ENCODE results near the gene CRELD1. TPM values are rescaled to one million over a fixed set of nuclear protein-coding genes. Genes with fewer than 3 reads are reported as not detected.

Gene CRELD1
- total RNA-seq, 1 experiment from 2014 or later: 18.7 TPM

DNA sequence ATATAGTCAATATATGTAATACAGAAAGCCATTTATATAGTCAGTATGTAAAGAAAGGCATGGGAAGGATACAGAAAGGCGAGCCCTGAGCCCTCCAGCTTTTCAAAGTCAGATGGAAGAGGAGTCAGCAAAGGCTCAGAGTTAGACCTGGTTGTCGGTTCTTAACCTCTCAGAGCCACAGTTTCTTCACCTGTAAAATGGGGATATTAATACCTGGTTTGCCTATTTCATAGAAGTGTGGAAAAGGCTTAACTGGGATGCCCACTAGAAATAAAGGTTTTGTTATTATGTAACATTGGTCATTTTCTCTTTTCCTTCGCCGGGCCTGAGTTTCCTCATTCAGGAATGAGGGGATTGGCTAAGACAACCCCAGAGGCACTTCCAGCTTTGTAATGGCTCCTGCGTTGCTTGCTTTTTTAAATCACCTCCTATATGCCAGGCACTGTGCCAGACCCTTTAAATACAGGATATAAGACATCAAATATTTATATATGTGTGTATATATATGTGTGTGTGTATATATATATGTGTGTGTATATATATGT is 2.4 kb downstream of the CRELD1 start:
- no peak for DNase-seq (ENCODE audit: low read depth, low spot score)
- ChIA-PET CTCF (interaction anchor here (6.2 kb wide), 1 partner anchor 10 kb away, joined by 65 read pairs; no protein-coding TSS in a partner anchor), POLR2A (no interaction called here), RAD21 (ENCODE audit: low non-redundant PET in 1 of 2, low total read pairs in 2 of 2, uncharacterized antibody in 2 of 2, unreplicated experiment in 2 of 2) (no interaction called here)
- Histone ChIP-seq H3K4me2 (ENCODE audit: low read length) (no peak overlapping the region), H4K20me1 (ENCODE audit: insufficient read depth) (no peaks in the 10 kb centered on the region), H3K9me2 (ENCODE audit: insufficient read depth) (no peaks in the 10 kb centered on the region), H3K36me3 (ENCODE audit: control insufficient read depth in 1 of 2, insufficient read depth in 2 of 2, low read length in 2 of 2) (no peaks in the 10 kb centered on the region), H3K9ac (ENCODE audit: low read length) (no peak overlapping the region), H3K79me2 (ENCODE audit: insufficient read depth, low read length) (no peaks in the 10 kb centered on the region), H3K27ac (ENCODE audit: low read depth, low read length) (no peak overlapping the region), H2AFZ (ENCODE audit: low read depth, low read length, poor library complexity, severe bottlenecking) (no peak overlapping the region), H3K9me3 (ENCODE audit: control insufficient read depth in 1 of 2, insufficient read depth in 1 of 2, low read depth in 1 of 2, low read length in 2 of 2) (no peaks in the 10 kb centered on the region), H3K27me3 (ENCODE audit: insufficient read depth, low read length) (no peaks in the 10 kb centered on the region), H3K4me3 (replicated peaks in 1 of 2; ENCODE audit: low read depth in 1 of 2, low read length in 2 of 2) (no peak overlapping the region), H3K4me1 (ENCODE audit: control insufficient read depth in 1 of 2, insufficient read depth in 2 of 2, low read length in 2 of 2) (peaks cover 9 to 24% of the 10 kb centered on the region in 2 experiments)
- ATAC-seq: no peak
- TF ChIP-seq SIN3A (IDR thresholded peaks at IDR 0.05; ENCODE audit: low read depth) (no peak), FOSL1 (IDR thresholded peaks at IDR 0.05; ENCODE audit: low read depth) (no peak), REST (IDR thresholded peaks at IDR 0.05; ENCODE audit: low read depth) (no peak), YY1 (IDR thresholded peaks at IDR 0.05; ENCODE audit: extremely low read depth, insufficient replicate concordance, low read depth, low read length) (no peak), ZBTB33 (IDR thresholded peaks at IDR 0.05; ENCODE audit: extremely low read depth, insufficient replicate concordance, low read length) (no peak), CEBPB (IDR thresholded peaks at IDR 0.05; ENCODE audit: low read depth) (no peak), POLR2A (IDR thresholded peaks at IDR 0.05; ENCODE audit: borderline replicate concordance, extremely low read depth, insufficient read depth, insufficient read length) (no peak), CBX3 (IDR thresholded peaks at IDR 0.05; ENCODE audit: low read depth) (no peak), ZFX (IDR thresholded peaks at IDR 0.05) (no peak)
- no TSS peak for BruUV-seq (replicated peaks)
- intact Hi-C loops (cut with micrococcal nuclease): no loop called here

All from HCT116 (cell line).